Heart right ventricle (tissue), 16 donors: ENCODE data around the gene SOS2. TPM values are rescaled to one million over a fixed set of nuclear protein-coding genes. Genes with fewer than 3 reads are reported as not detected.

Experiments used
- ATAC-seq, 8 donors: fragments of 200-7000 bp; cut with Tn5 transposase; one replicate each; pipeline ENCODE4 v1.9.1; 2020; ENCODE audit warnings: mild to moderate bottlenecking in 8 of 8, moderate library complexity in 8 of 8, moderate number of reproducible peaks in 1 of 8
- DNase-seq, 2 donors: peaks; one replicate each; pipeline ENCODE4 v3.0.0-alpha.2; 2020
- H3K27ac ChIP-seq, 10 donors: fragments of 200-600 bp; sonication (generic) in 2 of 10; one replicate each; pipeline versions ENCODE4 v1.5.0 to v1.8.0; 2020 to 2022; ENCODE audit warnings: mild to moderate bottlenecking in 3 of 10
- H3K27me3 ChIP-seq, 7 donors: fragments of 200-600 bp; one replicate each; pipeline ENCODE4 v1.8.0; 2021 to 2022; ENCODE audit warnings: mild to moderate bottlenecking in 2 of 7
- H3K36me3 ChIP-seq, 9 donors: fragments of 200-600 bp; sonication (generic) in 1 of 9; one replicate each; pipeline versions ENCODE4 v1.5.0 to v1.8.0; 2020 to 2022; ENCODE audit warnings: mild to moderate bottlenecking in 2 of 9
- H3K4me1 ChIP-seq, 9 donors: fragments of 200-600 bp; sonication (generic) in 1 of 9; one replicate each; pipeline versions ENCODE4 v1.5.0 to v1.8.0; 2020 to 2022; ENCODE audit warnings: mild to moderate bottlenecking in 4 of 9
- H3K4me3 ChIP-seq, 10 donors: fragments of 200-600 bp; sonication (generic) in 2 of 10; one replicate each; pipeline versions ENCODE4 v1.5.0 to v1.8.0; 2020 to 2022; ENCODE audit warnings: mild to moderate bottlenecking in 7 of 10, moderate library complexity in 2 of 10
- H3K9me3 ChIP-seq, 11 donors: fragments of 200-600 bp in 10 of 11; sonication (generic) in 2 of 11; one replicate each; pipeline versions ENCODE4 v1.5.0 to v1.8.0; 2013 to 2022; ENCODE audit warnings: mild to moderate bottlenecking in 2 of 11, control low read depth in 1 of 11, moderate library complexity in 1 of 11
- CTCF ChIP-seq, 9 donors: fragments of 200-600 bp; sonication (generic) in 2 of 9; IDR thresholded peaks; one replicate each; pipeline versions ENCODE4 v1.5.0 to v1.8.0; 2021 to 2022; ENCODE audit warnings: antibody characterized with exemption in 9 of 9, mild to moderate bottlenecking in 5 of 9, moderate library complexity in 1 of 9
- WGBS, 2 donors: extraction: QIAGEN DNeasy Blood & Tissue Kit; methylation state at CpG; one replicate each; pipeline ENCODE4 v1.1.7; 2013; ENCODE audit warnings: inconsistent platforms in 1 of 2; 5-methylcytosine and 5-hydroxymethylcytosine counted together
- intact Hi-C, 10 donors: fragments of 100-400 bp; cut with DNase I; formaldehyde crosslinking; loops; one replicate each; pipeline versions ENCODE4 v1.11.1 to v1.14.2; 2022
- polyA plus RNA-seq, 2 donors: library from polyadenylated mRNA; stranded (reverse); fragments of 200-250 nt; gene quantifications; one replicate each; pipeline ENCODE4 v1.2.3, GENCODE V29; 2013
- total RNA-seq, 10 donors: library from RNA; stranded (reverse); fragmentation: NEBNext Ultra II Directional in 3 of 10; extraction: Animal tissue kit (Norgen Biotek cat#: 25700) in 3 of 10; gene quantifications; one replicate each; pipeline versions ENCODE4 v1.2.1 to v1.2.4, GENCODE V29; 2021 to 2023
- donor health status: Arrhythmogenic right ventricular cardiomyopathy.
- donor health status: ischemic (EF 13 %, LVEDD 7.1; RV severe dilation, severe dysfunction).
- donor health status: healthy with polysubstance abuse.
- donor health status: DM: no; HTN: yes; CAD: no.
- donor health status: DM: no; HTN: no; CAD: no.
- donor health status: ischemic (EF 25% LVEDD 6.9; RV normal size, moderate dysfunction).
- donor health status: ischemic (EF 25% LVEDD 5.7; RV mildly dilated, moderate dysfunction).
- donor health status: healthy.
- donor health status: DM: yes; HTN: yes; CAD: no.
- donor health status: Ischemic cardiomyopathy.
- donor health status: ischemic (EF 35%, LVEDD 5.7; RV mildly dilated, moderate dysfunction).
- donor health status: nonischemic (EF 11% LVEDD 7.7; RV severe dilation, severe dysfunction).
- donor health status: DM: yes; HTN: yes; CAD: no.
- donor health status: PGD.
- donor health status: ischemic (EF 29% LVEDD 5.4; RV normal size, mild dysfunction).
- donor health status: nonischemic (EF 23%, LVEDD 6.1; RV moderate dilation, normal function).

The SOS2 gene
- total and polyA plus RNA-seq, 12 donors: 10.1 to 40.0 (median 32.3) TPM

GRCh38 chr14:50213795-50214194, 17.6 kb downstream of the SOS2 start:
- Histone ChIP-seq H3K27me3 (no peaks in the 10 kb centered on the region), H3K27ac (no peak overlapping the region), H3K4me1 (peaks cover 0 to 57% (median 31%) of the 10 kb centered on the region in 9 donors), H3K9me3 (no peaks in the 10 kb centered on the region), H3K36me3 (no peaks in the 10 kb centered on the region), H3K4me3 (no peak overlapping the region)
- ATAC-seq: no peak
- DNase-seq: no peak
- 53 to 63% methylated on average over 2 of the region's 2 CpGs for WGBS, 2 donors
- no peak for TF ChIP-seq CTCF (IDR thresholded peaks at IDR 0.05)
- intact Hi-C loops: no loop called here

GRCh38 chr14:50212726-50213125, 18.7 kb downstream of the SOS2 start:
- no peak for TF ChIP-seq CTCF (IDR thresholded peaks at IDR 0.05)
- Histone ChIP-seq H3K27me3 (no peaks in the 10 kb centered on the region), H3K4me1 (peaks cover 0 to 51% (median 25%) of the 10 kb centered on the region in 9 donors), H3K27ac (no peak overlapping the region), H3K4me3 (no peak overlapping the region), H3K36me3 (no peaks in the 10 kb centered on the region), H3K9me3 (no peaks in the 10 kb centered on the region)
- ATAC-seq (no peak), DNase-seq (no peak)
- 21 to 43% methylated on average over 3 of the region's 3 CpGs for WGBS, 2 donors
- intact Hi-C loops: no loop called here

- Histone ChIP-seq H3K36me3 (no peaks in the 10 kb centered on the region), H3K27me3 (no peaks in the 10 kb centered on the region), H3K9me3 (no peaks in the 10 kb centered on the region), H3K4me1 (peaks cover 0 to 52% (median 19%) of the 10 kb centered on the region in 9 donors), H3K27ac (no peak overlapping the region), H3K4me3 (no peak overlapping the region)
- intact Hi-C loops: no loop called here
- 49 to 71% methylated on average over 1 of the region's 1 CpG for WGBS, 2 donors
- ATAC-seq (peak in 2 of 8 donors; percentile 47 to 55), DNase-seq (no peak)
- no peak for TF ChIP-seq CTCF (IDR thresholded peaks at IDR 0.05)
These were observed 21.3 kb downstream of the SOS2 start for GRCh38 chr14:50210074-50210473.

GRCh38 chr14:50198499-50198898, 32.9 kb downstream of the SOS2 start:
- no peaks in the 10 kb centered on the region for H3K27me3 ChIP-seq
- WGBS, 2 donors: 97 to 98% methylated on average over 2 of the region's 2 CpGs
- no peaks in the 10 kb centered on the region for H3K4me1 ChIP-seq
- no peak for ATAC-seq
- intact Hi-C loops: no loop called here
- H3K36me3 ChIP-seq: peaks cover 0 to 96% (median 34%) of the 10 kb centered on the region in 9 donors
- no peaks in the 10 kb centered on the region for H3K9me3 ChIP-seq
- TF ChIP-seq CTCF (IDR thresholded peaks at IDR 0.05): no peak
- no peak overlapping the region for H3K4me3 ChIP-seq
- DNase-seq: no peak
- no peak overlapping the region for H3K27ac ChIP-seq
